GM12892 (cell line): ENCODE results near the gene PTCSC3.

Source experiments
- POLR2A ChIP-seq: IDR thresholded peaks from 2 replicates; pipeline ENCODE4 v1.6.1; 2011; ENCODE audit warnings: low read depth, low read length, control low read depth
- TAF1 ChIP-seq: IDR thresholded peaks from 2 replicates; pipeline ENCODE4 v1.6.1; 2011; ENCODE audit warnings: low read depth, mild to moderate bottlenecking, control low read depth, low read length, borderline replicate concordance

- TF ChIP-seq POLR2A (no peak), TAF1 (no peak)
Measured at GRCh38 chr14:36099619-36100018, 76.9 kb downstream of the PTCSC3 start.
